A549 treated with Hydrocortisone at 1 μM for 4 hours (cell line): ENCODE data around the gene RPL19. TPM values are rescaled to one million over a fixed set of nuclear protein-coding genes. Genes with fewer than 3 reads are reported as not detected.

Experiments used
- total RNA-seq: library from RNA; stranded (reverse); fragments of 200-300 nt; extraction: Qiagen RNA extraction; gene quantifications from 5 replicates; pipeline ENCODE4 v1.2.3, GENCODE V29; 2022

Gene RPL19
- 3,879 to 4,178 TPM (median 3,969 TPM) in 5 replicates for total RNA-seq

DNA sequence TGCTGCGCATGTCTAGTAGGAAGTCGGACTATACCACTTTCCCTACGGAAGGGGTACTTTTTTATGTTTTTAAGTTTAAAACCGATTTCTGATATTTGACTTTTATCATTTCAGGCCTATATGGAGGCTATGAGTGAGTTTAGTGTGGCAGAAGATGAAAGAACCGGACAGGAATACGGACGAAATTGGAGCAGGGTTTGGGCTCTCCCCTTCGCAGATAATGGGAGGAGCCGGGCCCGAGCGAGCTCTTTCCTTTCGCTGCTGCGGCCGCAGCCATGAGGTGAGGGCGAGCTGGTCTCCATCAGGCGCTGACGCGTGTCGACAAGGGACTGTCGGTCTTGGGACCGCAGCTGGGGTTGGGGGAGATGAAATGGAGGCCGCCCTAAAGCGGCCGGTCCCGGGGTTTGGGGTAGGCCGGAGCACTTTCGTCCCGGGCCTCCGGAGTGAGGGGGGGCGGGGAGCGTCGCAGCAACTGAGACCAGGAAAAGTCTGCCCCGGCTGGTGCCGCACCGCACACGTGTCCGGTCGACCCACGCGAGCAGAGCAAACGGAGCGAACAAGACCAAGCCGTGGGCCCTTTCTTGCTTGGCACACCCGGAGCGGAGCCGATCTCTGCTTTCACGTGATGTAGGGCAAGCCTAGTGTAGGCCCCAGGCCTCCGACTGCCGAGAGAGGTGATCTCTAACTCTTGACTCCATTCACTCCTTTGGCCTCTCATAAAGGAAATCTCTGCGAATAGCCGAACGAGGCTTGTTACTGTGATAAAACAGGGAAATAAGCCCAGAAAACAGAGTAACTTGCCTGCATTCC, at the start of gene RPL19:
TSS of gene RPL19 (plus strand) at position 214 of the 810 bp plus-strand sequence. CDS start at position 276, 62 bp downstream.

GRCh38 chr17:39151150-39151942, 48.7 kb upstream of the RPL19 start, which contains the start of gene PLXDC1:
TSS of gene PLXDC1 (minus strand) at chr17:39151637. CDS start at chr17:39151437, 200 bp downstream.

DNA sequence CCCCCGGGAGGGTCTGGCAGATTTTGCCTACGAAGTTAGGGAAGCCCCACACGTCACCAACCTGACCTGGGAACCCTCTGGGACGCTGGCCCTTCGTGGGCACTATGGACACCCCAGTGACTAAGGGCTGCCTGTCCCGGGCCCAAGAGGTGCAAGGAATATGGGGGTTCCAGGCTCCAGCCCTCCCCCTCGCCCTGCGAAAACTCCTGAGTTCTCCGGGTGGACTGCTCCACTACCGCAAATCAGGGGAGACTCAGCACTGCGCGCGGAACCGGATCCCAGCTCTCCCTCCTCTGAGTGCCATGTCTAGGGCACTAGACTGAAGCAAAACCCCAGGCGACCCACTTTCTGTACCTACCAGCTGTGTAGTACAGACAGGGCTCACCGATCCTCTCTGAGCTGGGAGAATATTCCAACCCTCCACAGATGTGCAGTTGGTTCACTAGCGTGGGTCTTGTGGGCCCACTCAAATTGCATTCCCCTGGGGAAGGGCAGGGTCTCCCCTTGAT, 34.2 kb upstream of the RPL19 start, which contains the start of gene ARL5C:
TSS of gene ARL5C (minus strand) at position 321 of the 509 bp plus-strand sequence. CDS start 401 bp downstream, outside the sequence.

GRCh38 chr17:39197380-39198185, 2.5 kb upstream of the RPL19 start, which contains the start of gene CACNB1:
TSS of gene CACNB1 (minus strand) at chr17:39197669. CDS start at chr17:39197495, 174 bp downstream.

GRCh38 chr17:39225308-39225958, 25.4 kb downstream of the RPL19 start, which contains the start of gene STAC2:
TSS of gene STAC2 (minus strand) at chr17:39225945. CDS start at chr17:39225502, 443 bp downstream.

Other genes starting within 250 kb of the RPL19 start
- gene FBXO47, start 232.9 kb upstream of the RPL19 start, total RNA-seq: not detected in 5 replicates
- gene PLXDC1, start 48.6 kb upstream of the RPL19 start, total RNA-seq: 0.02 to 0.33 TPM (median 0.14 TPM) in 5 replicates
- gene ARL5C, start 34.1 kb upstream of the RPL19 start, total RNA-seq: not detected in 5 replicates
- 4.8 to 6.3 TPM (median 5.3 TPM) in 5 replicates for gene CACNB1, start 2.6 kb upstream of the RPL19 start, total RNA-seq
- 3.5 to 4.8 TPM (median 4.0 TPM) in 5 replicates for gene STAC2, start 25.7 kb downstream of the RPL19 start, total RNA-seq
- 6.2 to 8.3 TPM (median 7.3 TPM) in 5 replicates for gene FBXL20, start 201.3 kb downstream of the RPL19 start, total RNA-seq